ENCODE results near the gene CELA3A.
A peak's percentile ranks its signal among the peaks of the same experiment; 100 is the strongest.

The CELA3A gene

DNA sequence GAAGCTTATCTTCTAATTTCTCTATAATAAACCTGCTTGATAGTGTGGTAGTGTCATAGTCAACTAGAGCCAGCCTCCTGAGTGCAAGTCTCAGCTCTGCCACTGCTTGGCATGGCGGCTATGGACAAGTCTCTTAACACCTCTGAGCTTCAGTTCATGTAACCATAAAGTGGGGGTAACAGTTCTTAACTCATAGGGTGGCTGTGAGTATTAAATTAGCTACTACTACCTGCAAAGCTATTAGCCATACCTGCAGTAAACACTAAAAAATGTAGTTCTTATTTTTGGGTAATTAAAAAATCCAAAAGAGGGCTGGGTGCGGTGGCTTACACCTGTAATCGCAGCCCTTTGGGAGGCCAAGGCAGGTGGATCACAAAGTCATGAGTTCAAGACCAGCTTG lies 48.9 kb downstream of the CELA3A start:
- no peak for DNase-seq (ENCODE audit: low read depth)

DNA sequence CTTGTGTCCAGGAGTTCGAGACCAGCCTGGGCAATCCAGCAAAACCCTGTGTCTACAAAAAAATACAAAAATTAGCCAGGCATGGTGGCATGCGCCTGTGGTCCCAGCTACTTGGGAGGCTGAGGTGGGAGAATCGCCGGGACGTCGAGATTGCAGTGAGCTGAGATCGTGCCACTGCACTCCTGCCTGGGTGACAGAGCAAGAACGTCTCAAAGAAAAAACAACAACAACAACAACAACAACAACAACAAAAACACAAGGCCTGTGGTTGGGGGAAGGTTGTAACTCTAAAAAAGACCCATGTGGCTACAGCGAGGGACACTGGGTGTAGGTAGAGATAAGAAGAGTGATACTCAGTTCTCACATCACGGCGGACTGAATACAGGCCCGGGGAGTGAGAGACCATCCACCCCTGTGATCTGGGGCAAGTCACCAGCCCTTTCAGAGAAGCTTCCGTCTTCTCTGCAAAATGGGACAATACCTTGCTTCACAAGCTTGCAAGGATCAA lies 50.2 kb downstream of the CELA3A start:
- DNase-seq (ENCODE audit: low read depth): no peak

DNA sequence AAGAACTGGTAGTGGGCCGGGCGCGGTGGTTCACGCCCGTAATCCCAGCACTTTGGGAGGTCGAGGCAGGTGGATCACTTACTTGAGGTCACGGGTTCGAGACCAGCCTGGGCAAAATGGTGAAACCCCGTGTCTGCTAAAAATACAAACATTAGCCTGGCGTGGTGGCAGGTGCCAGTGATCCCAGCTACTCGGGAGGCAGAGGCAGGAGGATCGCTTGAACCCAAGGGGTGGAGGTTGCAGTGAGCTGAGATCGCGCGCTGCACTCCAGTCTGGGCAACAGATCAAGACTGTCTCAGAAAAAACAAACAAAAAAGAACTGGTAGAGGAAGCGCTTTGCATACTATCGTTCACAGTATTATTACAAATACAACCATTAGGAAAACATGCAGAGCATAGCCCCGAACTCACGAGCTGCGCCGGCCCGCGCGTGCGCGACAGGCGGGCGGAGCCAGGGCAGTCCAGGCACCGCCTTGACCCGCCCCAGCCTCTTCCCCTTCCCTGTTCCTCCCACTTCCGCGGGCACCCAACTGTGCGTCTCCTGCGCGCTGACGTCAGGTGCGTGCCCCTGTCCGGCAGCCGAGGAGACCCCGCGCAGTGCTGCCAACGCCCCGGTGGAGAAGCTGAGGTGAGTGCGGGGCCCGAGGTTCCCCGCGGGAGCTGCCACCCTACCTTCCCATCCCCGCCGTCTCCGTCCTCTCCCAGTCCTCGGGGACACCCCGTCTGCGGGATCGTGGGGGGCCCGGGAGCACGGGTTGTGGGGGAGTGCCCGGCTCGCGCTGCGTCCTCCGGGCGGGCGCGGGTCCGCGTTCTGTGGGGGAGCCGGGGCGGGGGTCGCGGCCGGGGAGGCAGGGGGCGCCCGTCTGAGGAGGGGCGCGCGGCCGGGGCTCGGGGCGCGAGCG lies 50.9 kb downstream of the CELA3A start, which contains the start of gene CDC42:
CDC42 (plus strand) TSS at position 595 of the 902 bp plus-strand sequence. CDS start 25,770 bp downstream, outside the sequence.
- peak; percentile 94 for DNase-seq (ENCODE audit: low read depth)

DNA sequence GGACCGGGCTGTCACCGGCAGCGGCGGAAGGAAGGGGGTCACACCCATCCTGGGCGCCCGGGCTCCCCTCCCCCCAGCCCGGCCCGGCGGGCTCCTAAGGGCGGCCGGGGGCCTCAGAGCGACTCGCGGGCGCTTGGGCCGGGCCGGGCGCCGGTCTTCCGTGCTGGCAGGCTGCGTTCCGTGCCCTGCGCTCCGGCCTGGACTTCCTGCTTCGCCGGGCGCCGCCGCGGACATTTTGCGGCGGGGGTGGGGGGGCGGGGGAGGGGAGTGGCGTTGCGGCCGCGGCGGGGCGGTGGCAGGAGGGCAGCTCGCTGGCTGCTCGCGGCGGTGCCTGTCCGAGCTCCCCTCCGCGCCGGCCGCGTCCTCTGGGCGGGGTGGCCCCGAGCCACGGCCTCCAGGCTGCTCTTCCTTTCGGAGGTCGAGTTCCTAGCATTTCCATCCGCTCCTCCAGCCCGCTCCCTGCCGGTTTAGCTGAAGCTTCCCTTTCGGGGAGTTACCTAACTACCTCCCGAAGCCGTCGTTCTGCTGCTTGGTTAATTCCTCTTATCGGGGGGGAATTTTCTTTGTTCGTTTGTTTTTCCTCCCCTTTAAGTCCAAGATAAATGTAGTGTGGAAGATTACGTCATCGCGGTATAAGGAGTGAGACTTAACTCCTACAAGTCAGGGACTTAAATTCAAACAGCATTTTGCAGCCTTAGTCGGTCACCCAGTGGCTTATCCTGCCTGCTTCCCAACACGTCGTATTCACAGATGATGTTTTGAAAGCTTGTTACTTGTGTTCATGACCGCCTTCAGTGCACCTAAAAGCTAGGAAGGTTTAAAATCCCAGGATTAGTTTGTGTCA lies 51.8 kb downstream of the CELA3A start:
- DNase-seq (ENCODE audit: low read depth): peak; percentile 95

DNA sequence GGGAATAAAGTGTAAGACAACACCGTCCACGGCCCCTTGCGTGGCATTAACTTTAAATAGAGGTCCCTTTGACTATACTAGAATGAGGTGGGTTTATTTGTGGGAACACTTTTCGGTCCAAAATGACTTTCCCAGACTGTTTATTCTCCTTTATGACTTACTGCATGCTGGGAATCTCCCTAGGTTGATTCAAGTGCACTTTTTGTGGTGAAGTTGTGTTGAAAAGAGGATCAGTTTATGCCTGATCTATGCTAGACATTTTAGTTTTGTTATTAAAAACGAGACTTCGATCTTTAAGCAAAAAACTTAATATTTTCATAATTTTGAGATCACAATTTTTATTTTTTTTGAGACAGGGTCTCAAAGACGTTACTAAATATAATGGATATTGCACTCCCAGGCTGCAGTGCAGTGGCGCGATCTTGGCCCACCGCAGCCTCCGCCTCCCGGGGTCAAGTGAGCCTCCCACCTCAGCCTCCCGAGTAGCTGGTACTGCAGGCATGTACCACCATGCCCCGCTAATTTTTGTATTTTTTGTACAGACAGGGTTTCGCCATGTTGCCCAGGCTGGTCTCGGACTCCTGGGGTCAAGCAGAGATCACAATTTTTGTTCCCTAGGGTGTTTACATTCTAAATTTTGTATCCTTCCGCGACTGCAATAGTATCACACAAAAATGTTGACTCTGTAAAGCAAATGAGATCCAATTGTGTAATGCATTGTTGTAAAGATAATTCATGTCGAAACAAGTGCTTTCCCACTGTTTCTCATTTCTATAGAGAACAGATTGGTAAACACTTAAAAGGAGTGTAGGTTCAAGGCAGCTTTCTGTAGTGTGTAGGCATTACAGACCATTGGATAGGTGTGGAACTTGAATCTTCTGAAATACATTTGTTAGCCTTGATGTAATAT lies 52.7 kb downstream of the CELA3A start:
- DNase-seq (ENCODE audit: low read depth): peak; percentile 71

DNA sequence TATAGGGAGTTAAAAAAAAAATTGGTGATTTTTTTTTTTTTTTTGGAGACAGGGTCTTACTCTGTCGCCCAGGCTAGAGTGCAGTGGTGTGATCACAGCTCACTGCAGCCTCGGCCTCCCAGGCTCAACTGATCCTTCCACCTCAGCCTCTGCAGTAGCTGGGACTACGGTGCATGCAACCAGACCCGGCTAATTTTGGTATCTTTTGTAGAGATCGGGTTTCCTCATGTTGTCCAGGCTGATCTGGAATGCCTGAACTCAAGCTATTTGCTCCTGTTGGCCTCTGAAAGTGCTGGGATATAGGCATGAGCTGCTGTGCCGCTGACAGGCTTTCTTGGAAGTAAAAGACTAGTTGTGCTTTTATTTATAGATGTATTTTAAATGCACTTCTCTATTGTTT lies 54.0 kb downstream of the CELA3A start:
- no peak for DNase-seq (ENCODE audit: low read depth)

DNA sequence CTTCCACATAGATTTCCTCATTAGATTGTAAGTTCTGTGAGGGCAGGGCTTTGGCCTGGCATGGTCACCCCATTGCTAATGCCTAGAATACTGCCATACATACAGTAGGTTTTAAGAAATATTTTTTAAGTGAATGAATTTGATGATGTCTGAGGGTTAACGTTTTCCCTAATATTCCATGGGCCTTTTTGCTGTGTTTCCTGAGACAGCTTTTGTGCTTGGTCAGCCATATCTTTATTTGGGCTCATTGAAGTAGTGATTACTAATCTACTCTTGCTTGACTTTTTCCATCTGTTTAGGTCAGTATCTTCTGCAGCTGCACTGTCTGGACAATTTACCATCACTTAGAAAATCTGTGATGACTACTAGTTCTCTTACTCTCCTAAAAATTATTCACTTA lies 54.6 kb downstream of the CELA3A start:
- DNase-seq (ENCODE audit: low read depth): no peak

DNA sequence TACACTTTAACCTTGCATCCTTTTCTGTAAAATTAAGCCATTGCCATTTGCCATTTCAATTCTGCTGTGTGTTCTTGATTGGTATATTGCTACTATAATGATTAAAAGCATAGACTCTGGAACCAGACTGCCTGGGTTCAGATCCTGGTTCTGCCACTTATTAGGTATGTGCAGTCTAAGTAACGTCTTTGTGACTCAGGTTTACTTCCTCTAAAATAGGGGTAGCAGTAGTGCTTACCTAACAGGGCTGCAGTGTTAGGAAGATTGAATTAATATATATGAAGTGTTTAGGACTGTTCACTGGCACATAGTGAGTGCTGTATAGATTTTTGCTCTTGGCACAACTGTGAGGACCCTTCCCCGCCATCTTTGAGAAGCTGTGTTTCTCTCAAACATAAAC lies 55.5 kb downstream of the CELA3A start:
- DNase-seq (ENCODE audit: low read depth): no peak

DNA sequence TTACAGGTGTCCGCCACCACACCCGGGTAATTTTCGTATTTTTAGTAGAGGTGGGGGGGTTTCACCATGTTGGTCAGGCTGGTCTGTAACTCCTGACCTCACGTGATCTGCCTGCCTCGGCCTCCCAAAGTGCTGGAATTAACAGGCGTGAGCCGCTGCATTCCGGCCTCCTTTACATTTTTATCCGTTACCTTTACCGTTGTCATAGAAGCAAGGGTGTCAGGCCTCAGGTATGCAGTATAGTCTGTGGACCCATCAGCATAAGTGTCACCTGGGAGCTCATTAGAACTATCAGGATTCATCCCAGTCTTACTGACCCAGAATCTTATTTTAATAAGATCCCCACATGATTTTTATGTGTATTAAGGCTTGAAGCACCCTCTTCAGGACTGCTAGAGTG lies 56.4 kb downstream of the CELA3A start:
- no peak for DNase-seq (ENCODE audit: low read depth)

Measured in amniotic epithelial cell (primary cell).